Progenitor cell of endocrine pancreas (in vitro differentiated cells): ENCODE data around the gene SLC9A3. TPM values are rescaled to one million over a fixed set of nuclear protein-coding genes. Genes with fewer than 3 reads are reported as not detected.
A peak's percentile ranks its signal among the peaks of the same experiment; 100 is the strongest.

Source experiments
- DNase-seq: peaks from one replicate; pipeline ENCODE4 v3.0.0; 2021; ENCODE audit warnings: low spot score; ENCODE audit not compliant: unreplicated experiment
- H3K27ac Mint-ChIP-seq: 2 replicates; pipeline ENCODE4 v1.8.0; 2021; ENCODE audit warnings: mild to moderate bottlenecking, moderate library complexity, mixed read lengths
- H3K27me3 Mint-ChIP-seq: 2 replicates; pipeline ENCODE4 v1.8.0; 2021; ENCODE audit warnings: mixed read lengths
- H3K36me3 Mint-ChIP-seq: 2 replicates; pipeline ENCODE4 v1.8.0; 2022; ENCODE audit warnings: mixed read lengths; ENCODE audit not compliant: insufficient read depth
- H3K4me1 Mint-ChIP-seq: 2 replicates; pipeline ENCODE4 v1.8.0; 2021; ENCODE audit warnings: low read depth, mixed read lengths
- H3K4me3 Mint-ChIP-seq: 2 replicates; pipeline ENCODE4 v1.8.0; 2021; ENCODE audit warnings: low read depth, mild to moderate bottlenecking, moderate library complexity, mixed read lengths
- H3K9me3 Mint-ChIP-seq: 2 replicates; pipeline ENCODE4 v1.8.0; 2021; ENCODE audit warnings: low read depth, mixed read lengths
- CTCF ChIP-seq: fragments of 200-600 bp; sonication (generic); IDR thresholded peaks from one replicate; pipeline ENCODE4 v1.5.0; 2021; ENCODE audit warnings: antibody characterized with exemption, mild to moderate bottlenecking; ENCODE audit not compliant: unreplicated experiment
- total RNA-seq: library from RNA; stranded (reverse); gene quantifications from 2 replicates; pipeline ENCODE4 v1.2.1, GENCODE V29; 2021

SLC9A3 gene
- total RNA-seq, 1 donor from 2014 or later = 1.7 TPM

DNA sequence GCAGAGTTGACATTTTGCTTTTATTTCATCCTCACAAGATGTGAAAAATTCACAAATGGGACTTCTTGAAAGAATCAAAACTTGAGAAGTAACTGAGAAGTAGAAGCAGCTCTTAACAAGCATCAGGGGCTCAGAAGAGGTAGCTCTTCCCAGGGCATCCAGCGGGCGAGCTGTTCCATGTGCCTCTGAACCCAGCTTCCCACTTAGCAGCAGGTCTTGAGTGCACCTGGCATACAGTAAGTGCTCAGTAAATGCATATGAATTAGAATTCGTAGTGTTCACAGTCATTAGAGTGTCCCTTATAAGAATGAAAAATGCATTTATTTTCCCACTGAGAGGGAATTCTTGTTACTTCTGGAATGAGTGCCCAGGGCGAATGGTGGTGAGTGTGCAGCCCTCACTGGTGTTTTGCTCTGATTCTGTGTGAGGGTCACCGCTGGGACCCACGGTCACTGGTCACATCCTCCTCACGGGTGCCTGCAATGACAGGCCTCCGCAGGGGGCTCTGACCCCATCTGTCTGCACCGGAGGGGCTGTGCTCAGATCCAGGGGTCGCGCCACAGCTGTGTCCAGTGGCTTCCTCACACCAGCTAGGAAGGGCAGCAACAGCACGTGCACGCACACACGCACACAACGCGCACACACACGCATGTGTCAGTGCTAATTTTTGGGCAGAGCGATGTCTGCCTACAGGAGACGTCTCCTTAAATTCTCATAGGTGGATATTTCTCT, 54.3 kb downstream of the SLC9A3 start:
- Mint-ChIP-seq H3K4me1 (peaks cover 8% of the 10 kb centered on the region), H3K27ac (peak overlapping the region; percentile 59), H3K9me3 (no peaks in the 10 kb centered on the region), H3K27me3 (no peaks in the 10 kb centered on the region), H3K4me3 (no peak overlapping the region), H3K36me3 (peaks cover 2% of the 10 kb centered on the region)
- TF ChIP-seq CTCF = no peak
- DNase-seq = no peak

DNA sequence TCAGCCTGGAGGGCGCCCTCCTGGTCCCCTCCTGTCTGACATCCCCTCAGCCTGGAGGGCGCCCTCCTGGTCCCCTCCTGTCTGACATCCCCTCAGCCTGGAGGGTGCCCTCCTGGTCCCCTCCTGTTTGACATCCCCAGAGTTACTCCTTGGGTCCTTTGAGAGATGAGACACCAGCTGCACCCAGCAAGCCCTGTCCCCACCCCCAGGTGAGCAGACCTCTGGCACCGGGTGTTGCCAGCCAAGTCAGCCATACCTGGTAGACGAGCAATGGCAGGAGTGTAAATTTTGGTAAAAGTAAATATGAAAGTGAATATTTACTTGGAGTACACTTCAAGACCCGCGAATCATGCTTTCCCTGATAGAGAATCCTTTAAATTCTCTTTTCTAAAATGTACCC, 55.8 kb downstream of the SLC9A3 start:
- H3K9me3 Mint-ChIP-seq = no peaks in the 10 kb centered on the region
- no peak for DNase-seq
- peaks cover 6% of the 10 kb centered on the region for H3K4me1 Mint-ChIP-seq
- H3K4me3 Mint-ChIP-seq = no peak overlapping the region
- H3K27me3 Mint-ChIP-seq = no peaks in the 10 kb centered on the region
- H3K36me3 Mint-ChIP-seq = peaks cover 5% of the 10 kb centered on the region
- TF ChIP-seq CTCF = no peak
- no peak overlapping the region for H3K27ac Mint-ChIP-seq

- no peak for TF ChIP-seq CTCF
- no peaks in the 10 kb centered on the region for H3K9me3 Mint-ChIP-seq
- no peak overlapping the region for H3K4me3 Mint-ChIP-seq
- H3K4me1 Mint-ChIP-seq = peaks cover 4% of the 10 kb centered on the region
- DNase-seq = no peak
- peaks cover 10% of the 10 kb centered on the region for H3K36me3 Mint-ChIP-seq
- no peak overlapping the region for H3K27ac Mint-ChIP-seq
- no peaks in the 10 kb centered on the region for H3K27me3 Mint-ChIP-seq
Observed at GRCh38 chr5:466661-467310, 57.5 kb downstream of the SLC9A3 start.

GRCh38 chr5:465591-466403, 58.5 kb downstream of the SLC9A3 start:
- Mint-ChIP-seq H3K27me3 (no peaks in the 10 kb centered on the region), H3K27ac (no peak overlapping the region), H3K4me1 (no peaks in the 10 kb centered on the region), H3K4me3 (no peak overlapping the region), H3K36me3 (peaks cover 12% of the 10 kb centered on the region), H3K9me3 (no peaks in the 10 kb centered on the region)
- TF ChIP-seq CTCF = no peak
- no peak for DNase-seq

- no peak overlapping the region for H3K4me3 Mint-ChIP-seq
- no peaks in the 10 kb centered on the region for H3K9me3 Mint-ChIP-seq
- peaks cover 15% of the 10 kb centered on the region for H3K36me3 Mint-ChIP-seq
- DNase-seq = no peak
- H3K4me1 Mint-ChIP-seq = no peaks in the 10 kb centered on the region
- TF ChIP-seq CTCF = no peak
- no peak overlapping the region for H3K27ac Mint-ChIP-seq
- H3K27me3 Mint-ChIP-seq = no peaks in the 10 kb centered on the region
Observed at GRCh38 chr5:464843-465590, 59.2 kb downstream of the SLC9A3 start.
